HepG2 (cell line): ENCODE results near the gene GMPPA. TPM values are rescaled to one million over a fixed set of nuclear protein-coding genes. Genes with fewer than 3 reads are reported as not detected.

ENCODE experiments used
- MLLT10 ChIP-seq: sonication (generic); formaldehyde crosslinking; IDR thresholded peaks from 2 replicates; pipeline ENCODE4 v1.4.0; 2020; ENCODE audit warnings: missing genetic modification reagents
- PAX8 ChIP-seq: sonication (generic); formaldehyde crosslinking; IDR thresholded peaks from 2 replicates; pipeline ENCODE4 v1.8.0; 2022; ENCODE audit warnings: mild to moderate bottlenecking, missing genetic modification reagents, borderline replicate concordance
- RXRB ChIP-seq: IDR thresholded peaks from 2 replicates; pipeline ENCODE4 v1.6.1; 2016; ENCODE audit warnings: borderline replicate concordance, missing genetic modification reagents, missing compliant biosample characterization
- SIN3A ChIP-seq: IDR thresholded peaks from 2 replicates; pipeline ENCODE4 v1.6.1; 2011; ENCODE audit warnings: low read depth, mild to moderate bottlenecking, control low read depth, low read length, borderline replicate concordance
- SIX1 ChIP-seq: sonication (generic); formaldehyde crosslinking; IDR thresholded peaks from 2 replicates; pipeline ENCODE4 v1.4.0; 2020; ENCODE audit warnings: missing genetic modification reagents, borderline replicate concordance
- SMAD3 ChIP-seq: sonication (generic); formaldehyde crosslinking; IDR thresholded peaks from 2 replicates; pipeline ENCODE4 v1.4.0; 2020; ENCODE audit warnings: missing genetic modification reagents
- SSRP1 ChIP-seq: IDR thresholded peaks from 2 replicates; pipeline ENCODE4 v1.6.1; 2016; ENCODE audit warnings: control low read depth
- ZBTB8A ChIP-seq: sonication (generic); formaldehyde crosslinking; IDR thresholded peaks from 2 replicates; pipeline ENCODE4 v1.4.0; 2020; ENCODE audit warnings: mild to moderate bottlenecking, low read depth, missing genetic modification reagents, borderline replicate concordance
- ZKSCAN1 ChIP-seq: fragments of 150-350 bp; IDR thresholded peaks from 2 replicates; pipeline ENCODE4 v1.6.1; 2014; ENCODE audit warnings: low read length
- ZNF101 ChIP-seq: sonication (generic); formaldehyde crosslinking; IDR thresholded peaks from 2 replicates; pipeline ENCODE4 v1.4.0; 2020; ENCODE audit warnings: mild to moderate bottlenecking, low read depth, missing genetic modification reagents, borderline replicate concordance
- ZNF350 ChIP-seq: sonication (generic); formaldehyde crosslinking; IDR thresholded peaks from 2 replicates; pipeline ENCODE4 v1.4.0; 2020; ENCODE audit warnings: mild to moderate bottlenecking, low read depth, missing genetic modification reagents, borderline replicate concordance
- ZNF543 ChIP-seq: sonication (generic); formaldehyde crosslinking; IDR thresholded peaks from 2 replicates; pipeline ENCODE4 v1.4.0; 2020; ENCODE audit warnings: mild to moderate bottlenecking, missing genetic modification reagents
- ZNF746 ChIP-seq: sonication (generic); formaldehyde crosslinking; IDR thresholded peaks from 2 replicates; pipeline ENCODE4 v1.8.0; 2022; ENCODE audit warnings: mild to moderate bottlenecking, missing genetic modification reagents
- ZNF816 ChIP-seq: sonication (generic); formaldehyde crosslinking; IDR thresholded peaks from 2 replicates; pipeline ENCODE4 v1.8.0; 2022; ENCODE audit warnings: missing genetic modification reagents, mild to moderate bottlenecking, borderline replicate concordance
- ZSCAN31 ChIP-seq: sonication (generic); formaldehyde crosslinking; IDR thresholded peaks from 2 replicates; pipeline ENCODE4 v1.5.0; 2020; ENCODE audit warnings: low read depth, mild to moderate bottlenecking, missing genetic modification reagents
- polyA plus RNA-seq, 8 experiments: library from polyadenylated mRNA; depleted of rRNA in 3 of 8; stranded (reverse) in 7 of 8; unstranded in 1 of 8; fragments of >200 nt; fragmentation: Illumina TruSeq in 4 of 8; extraction: Trizol in 4 of 8; gene quantifications; 2 replicates each; pipeline versions ENCODE4 v1.2.1 to v1.2.3, GENCODE V29; 2011 to 2016; ENCODE audit warnings: low read depth in 4 of 8, missing spikeins in 1 of 8, mixed read lengths in 1 of 8; ENCODE audit not compliant: insufficient read depth in 1 of 8
- total RNA-seq, 5 experiments: library from RNA; depleted of rRNA; stranded (reverse); fragments of >200 nt; fragmentation: Illumina TruSeq; extraction: Trizol; gene quantifications; 2 replicates each; pipeline ENCODE4 v1.2.3, GENCODE V29; 2016; ENCODE audit warnings: low read depth in 1 of 5
- TF ChIP-seq, protein P1 (sequence below): sonication (generic); formaldehyde crosslinking; IDR thresholded peaks from 2 replicates; pipeline ENCODE4 v1.8.0; 2022; ENCODE audit warnings: mild to moderate bottlenecking, missing genetic modification reagents; ENCODE audit not compliant: insufficient replicate concordance
- TF ChIP-seq, protein P2 (sequence below): sonication (generic); formaldehyde crosslinking; IDR thresholded peaks from 2 replicates; pipeline ENCODE4 v1.8.1; 2023; ENCODE audit warnings: mild to moderate bottlenecking, missing genetic modification reagents
- TF ChIP-seq, protein P3 (sequence below): sonication (generic); formaldehyde crosslinking; IDR thresholded peaks from 2 replicates; pipeline ENCODE4 v1.5.0; 2020; ENCODE audit warnings: mild to moderate bottlenecking, missing genetic modification reagents, borderline replicate concordance

Gene GMPPA
- total and polyA plus RNA-seq, 2 of the 13 experiments (the other 11 are each of a cell fraction or from before 2014, with no cell fraction given) = 81.1 to 106 TPM

- TF ChIP-seq SSRP1 (no peak), ZNF816 (CRISPR knock-in tag) (no peak), ZKSCAN1 (no peak), RXRB (CRISPR knock-in tag) (peak; percentile 52; the same call in 1 of the 2 replicates), PAX8 (CRISPR knock-in tag) (peak; percentile 96), SIN3A (peak; percentile 64; the same call in 1 of the 2 replicates), ZNF543 (CRISPR knock-in tag) (peak; percentile 91), ZNF101 (CRISPR knock-in tag) (peak; percentile 86; the same call in 1 of the 2 replicates), ZBTB8A (CRISPR knock-in tag) (peak; percentile 81; the same call in 1 of the 2 replicates), SIX1 (no peak), SMAD3 (CRISPR knock-in tag) (peak; percentile 88; the same call in 1 of the 2 replicates), ZNF350 (CRISPR knock-in tag) (peak; percentile 86; the same call in 1 of the 2 replicates), ZSCAN31 (CRISPR knock-in tag) (peak; percentile 95), MLLT10 (CRISPR knock-in tag) (no peak), ZNF746 (CRISPR knock-in tag) (peak; percentile 61; the same call in 1 of the 2 replicates)
- TF ChIP-seq, protein P1, sequence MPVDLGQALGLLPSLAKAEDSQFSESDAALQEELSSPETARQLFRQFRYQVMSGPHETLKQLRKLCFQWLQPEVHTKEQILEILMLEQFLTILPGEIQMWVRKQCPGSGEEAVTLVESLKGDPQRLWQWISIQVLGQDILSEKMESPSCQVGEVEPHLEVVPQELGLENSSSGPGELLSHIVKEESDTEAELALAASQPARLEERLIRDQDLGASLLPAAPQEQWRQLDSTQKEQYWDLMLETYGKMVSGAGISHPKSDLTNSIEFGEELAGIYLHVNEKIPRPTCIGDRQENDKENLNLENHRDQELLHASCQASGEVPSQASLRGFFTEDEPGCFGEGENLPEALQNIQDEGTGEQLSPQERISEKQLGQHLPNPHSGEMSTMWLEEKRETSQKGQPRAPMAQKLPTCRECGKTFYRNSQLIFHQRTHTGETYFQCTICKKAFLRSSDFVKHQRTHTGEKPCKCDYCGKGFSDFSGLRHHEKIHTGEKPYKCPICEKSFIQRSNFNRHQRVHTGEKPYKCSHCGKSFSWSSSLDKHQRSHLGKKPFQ (CRISPR knock-in tag) = peak; percentile 37
- TF ChIP-seq, protein P2, sequence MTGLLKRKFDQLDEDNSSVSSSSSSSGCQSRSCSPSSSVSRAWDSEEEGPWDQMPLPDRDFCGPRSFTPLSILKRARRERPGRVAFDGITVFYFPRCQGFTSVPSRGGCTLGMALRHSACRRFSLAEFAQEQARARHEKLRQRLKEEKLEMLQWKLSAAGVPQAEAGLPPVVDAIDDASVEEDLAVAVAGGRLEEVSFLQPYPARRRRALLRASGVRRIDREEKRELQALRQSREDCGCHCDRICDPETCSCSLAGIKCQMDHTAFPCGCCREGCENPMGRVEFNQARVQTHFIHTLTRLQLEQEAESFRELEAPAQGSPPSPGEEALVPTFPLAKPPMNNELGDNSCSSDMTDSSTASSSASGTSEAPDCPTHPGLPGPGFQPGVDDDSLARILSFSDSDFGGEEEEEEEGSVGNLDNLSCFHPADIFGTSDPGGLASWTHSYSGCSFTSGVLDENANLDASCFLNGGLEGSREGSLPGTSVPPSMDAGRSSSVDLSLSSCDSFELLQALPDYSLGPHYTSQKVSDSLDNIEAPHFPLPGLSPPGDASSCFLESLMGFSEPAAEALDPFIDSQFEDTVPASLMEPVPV (CRISPR knock-in tag) = peak; percentile 74; the same call in 1 of the 2 replicates
- TF ChIP-seq, protein P3, sequence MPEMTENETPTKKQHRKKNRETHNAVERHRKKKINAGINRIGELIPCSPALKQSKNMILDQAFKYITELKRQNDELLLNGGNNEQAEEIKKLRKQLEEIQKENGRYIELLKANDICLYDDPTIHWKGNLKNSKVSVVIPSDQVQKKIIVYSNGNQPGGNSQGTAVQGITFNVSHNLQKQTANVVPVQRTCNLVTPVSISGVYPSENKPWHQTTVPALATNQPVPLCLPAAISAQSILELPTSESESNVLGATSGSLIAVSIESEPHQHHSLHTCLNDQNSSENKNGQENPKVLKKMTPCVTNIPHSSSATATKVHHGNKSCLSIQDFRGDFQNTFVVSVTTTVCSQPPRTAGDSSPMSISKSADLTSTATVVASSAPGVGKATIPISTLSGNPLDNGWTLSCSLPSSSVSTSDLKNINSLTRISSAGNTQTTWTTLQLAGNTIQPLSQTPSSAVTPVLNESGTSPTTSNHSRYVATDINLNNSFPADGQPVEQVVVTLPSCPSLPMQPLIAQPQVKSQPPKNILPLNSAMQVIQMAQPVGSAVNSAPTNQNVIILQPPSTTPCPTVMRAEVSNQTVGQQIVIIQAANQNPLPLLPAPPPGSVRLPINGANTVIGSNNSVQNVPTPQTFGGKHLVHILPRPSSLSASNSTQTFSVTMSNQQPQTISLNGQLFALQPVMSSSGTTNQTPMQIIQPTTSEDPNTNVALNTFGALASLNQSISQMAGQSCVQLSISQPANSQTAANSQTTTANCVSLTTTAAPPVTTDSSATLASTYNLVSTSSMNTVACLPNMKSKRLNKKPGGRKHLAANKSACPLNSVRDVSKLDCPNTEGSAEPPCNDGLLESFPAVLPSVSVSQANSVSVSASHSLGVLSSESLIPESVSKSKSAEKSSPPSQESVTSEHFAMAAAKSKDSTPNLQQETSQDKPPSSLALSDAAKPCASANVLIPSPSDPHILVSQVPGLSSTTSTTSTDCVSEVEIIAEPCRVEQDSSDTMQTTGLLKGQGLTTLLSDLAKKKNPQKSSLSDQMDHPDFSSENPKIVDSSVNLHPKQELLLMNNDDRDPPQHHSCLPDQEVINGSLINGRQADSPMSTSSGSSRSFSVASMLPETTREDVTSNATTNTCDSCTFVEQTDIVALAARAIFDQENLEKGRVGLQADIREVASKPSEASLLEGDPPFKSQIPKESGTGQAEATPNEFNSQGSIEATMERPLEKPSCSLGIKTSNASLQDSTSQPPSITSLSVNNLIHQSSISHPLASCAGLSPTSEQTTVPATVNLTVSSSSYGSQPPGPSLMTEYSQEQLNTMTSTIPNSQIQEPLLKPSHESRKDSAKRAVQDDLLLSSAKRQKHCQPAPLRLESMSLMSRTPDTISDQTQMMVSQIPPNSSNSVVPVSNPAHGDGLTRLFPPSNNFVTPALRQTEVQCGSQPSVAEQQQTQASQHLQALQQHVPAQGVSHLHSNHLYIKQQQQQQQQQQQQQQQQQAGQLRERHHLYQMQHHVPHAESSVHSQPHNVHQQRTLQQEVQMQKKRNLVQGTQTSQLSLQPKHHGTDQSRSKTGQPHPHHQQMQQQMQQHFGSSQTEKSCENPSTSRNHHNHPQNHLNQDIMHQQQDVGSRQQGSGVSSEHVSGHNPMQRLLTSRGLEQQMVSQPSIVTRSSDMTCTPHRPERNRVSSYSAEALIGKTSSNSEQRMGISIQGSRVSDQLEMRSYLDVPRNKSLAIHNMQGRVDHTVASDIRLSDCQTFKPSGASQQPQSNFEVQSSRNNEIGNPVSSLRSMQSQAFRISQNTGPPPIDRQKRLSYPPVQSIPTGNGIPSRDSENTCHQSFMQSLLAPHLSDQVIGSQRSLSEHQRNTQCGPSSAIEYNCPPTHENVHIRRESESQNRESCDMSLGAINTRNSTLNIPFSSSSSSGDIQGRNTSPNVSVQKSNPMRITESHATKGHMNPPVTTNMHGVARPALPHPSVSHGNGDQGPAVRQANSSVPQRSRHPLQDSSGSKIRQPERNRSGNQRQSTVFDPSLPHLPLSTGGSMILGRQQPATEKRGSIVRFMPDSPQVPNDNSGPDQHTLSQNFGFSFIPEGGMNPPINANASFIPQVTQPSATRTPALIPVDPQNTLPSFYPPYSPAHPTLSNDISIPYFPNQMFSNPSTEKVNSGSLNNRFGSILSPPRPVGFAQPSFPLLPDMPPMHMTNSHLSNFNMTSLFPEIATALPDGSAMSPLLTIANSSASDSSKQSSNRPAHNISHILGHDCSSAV (CRISPR knock-in tag) = peak; percentile 92; the same call in 1 of the 2 replicates
Observed at GRCh38 chr2:219541611-219542180, 43.0 kb downstream of the GMPPA start (continued).
